GM21737 (cell line): ENCODE data around the gene PLEKHM3.
"Not testable (repeated sequence)": the region's sequence is repeated elsewhere in the genome, so short reads cannot be mapped to it uniquely, and the experiment has no call there.

Experiments used
- ATAC-seq: cut with Tn5 transposase; IDR thresholded peaks from one replicate; pipeline ENCODE4 v1.9.1; 2021; ENCODE audit warnings: mild to moderate bottlenecking, moderate library complexity; ENCODE audit not compliant: unreplicated experiment

The PLEKHM3 gene

DNA sequence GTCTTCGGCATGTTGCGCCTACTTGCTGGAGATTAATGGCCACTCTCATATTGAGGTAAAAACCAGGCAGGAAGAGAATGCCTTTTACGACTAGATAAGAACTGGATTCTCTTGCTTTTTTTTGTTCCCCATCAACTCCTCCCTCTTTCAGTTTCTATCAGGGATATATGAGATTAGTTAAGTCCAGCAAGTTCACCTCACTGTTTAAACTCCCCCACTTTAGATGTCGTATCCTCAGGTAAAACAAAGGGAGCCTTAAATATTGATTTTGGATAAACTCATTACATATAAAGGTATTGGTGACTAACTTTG lies 98.4 kb downstream of the PLEKHM3 start:
- no peak for ATAC-seq

DNA sequence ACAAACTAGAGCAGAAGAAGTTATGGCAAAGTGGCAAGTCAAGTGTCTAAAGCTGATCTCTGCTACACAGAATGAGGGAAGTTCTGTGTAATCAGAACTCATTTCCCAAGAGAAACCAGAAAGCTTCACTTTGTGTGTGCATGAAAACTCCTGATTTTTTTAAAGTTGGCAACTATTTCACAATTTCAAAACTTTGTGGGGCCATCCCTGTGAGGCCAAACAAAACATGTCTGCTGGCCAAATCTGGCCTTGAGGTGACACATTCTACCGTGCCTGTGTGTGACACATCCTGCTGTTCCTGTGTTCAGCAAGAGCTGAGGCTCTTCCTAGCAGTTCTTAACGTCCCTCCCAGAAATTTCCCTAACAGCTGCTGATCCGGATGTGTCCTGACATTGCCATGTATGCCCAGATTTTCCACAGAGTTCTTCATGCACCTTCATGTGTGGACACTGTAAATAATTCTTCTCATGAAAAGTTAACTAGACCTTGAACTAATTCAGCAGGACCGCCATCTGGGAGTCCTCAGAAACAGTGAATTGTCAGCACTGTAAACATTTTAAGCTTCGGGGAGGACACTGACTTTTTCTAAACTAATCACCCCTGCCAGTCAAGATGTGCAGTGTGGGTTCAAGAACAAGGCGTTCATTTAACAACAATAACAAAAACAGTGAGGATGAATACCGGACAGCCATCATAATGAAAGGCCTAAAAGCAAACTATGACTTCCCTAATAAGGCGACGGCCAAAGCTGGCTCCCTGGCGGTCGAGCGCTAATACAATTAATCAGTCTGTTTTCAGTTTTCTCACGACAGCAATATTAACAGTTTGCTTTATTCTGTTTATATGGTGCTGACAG lies 99.0 kb downstream of the PLEKHM3 start:
- ATAC-seq: no peak

DNA sequence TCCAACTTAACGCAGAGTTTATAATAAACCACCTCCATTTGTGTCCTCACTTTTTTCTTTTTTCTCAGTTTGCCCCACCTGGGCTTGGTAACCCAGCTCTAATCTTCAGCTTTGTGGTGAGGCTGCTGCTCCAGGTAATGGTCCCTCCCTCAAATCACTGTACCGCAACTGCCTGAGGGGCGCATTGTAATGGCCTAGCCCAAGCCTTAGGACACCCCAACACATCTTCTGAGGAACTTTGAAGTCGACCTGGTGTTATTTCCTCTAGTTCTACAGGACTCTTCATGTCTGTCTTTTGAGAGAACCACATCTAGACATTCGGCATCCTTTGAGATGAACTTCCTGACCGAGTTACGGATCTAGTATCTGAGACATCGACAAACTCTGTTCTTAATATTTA lies 99.7 kb downstream of the PLEKHM3 start:
- ATAC-seq: no peak

DNA sequence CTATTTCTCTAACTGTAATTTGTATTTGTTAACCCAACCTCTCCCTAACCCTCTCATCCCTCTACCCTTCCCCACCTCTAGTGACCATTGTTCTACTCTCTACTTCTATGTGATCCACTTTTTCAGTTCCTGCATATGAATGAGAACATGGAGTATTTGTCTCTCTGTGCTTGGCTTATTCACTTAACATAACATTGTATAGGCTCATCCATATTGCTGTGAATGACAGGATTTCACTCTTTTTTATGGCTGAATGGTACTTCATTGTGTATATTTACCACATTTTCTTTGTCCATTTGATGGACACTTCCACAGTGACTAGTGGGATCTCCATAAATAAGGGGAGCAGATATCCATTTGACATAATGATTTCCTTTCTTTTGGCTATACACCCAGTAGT lies 103.7 kb downstream of the PLEKHM3 start:
- no peak for ATAC-seq

DNA sequence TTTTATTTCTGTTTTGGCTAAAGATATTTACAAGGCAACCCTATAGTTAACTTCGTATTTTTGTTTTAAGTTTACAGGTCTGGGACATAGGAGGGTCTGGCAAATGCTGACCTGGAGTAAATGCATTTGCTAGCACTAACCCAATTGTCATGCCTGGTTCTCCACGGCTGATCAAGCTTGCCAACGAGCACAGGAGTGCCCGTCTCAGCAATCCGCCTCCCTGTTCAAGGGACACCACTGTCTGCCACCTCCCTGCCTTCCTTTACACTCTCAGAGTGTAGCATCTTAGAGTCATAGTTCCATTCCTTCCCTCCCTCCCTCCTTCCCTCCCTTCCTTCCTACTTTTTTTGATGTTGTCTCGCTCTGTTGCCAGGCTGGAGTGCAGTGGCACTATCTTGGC lies 104.6 kb downstream of the PLEKHM3 start:
- no peak for ATAC-seq

DNA sequence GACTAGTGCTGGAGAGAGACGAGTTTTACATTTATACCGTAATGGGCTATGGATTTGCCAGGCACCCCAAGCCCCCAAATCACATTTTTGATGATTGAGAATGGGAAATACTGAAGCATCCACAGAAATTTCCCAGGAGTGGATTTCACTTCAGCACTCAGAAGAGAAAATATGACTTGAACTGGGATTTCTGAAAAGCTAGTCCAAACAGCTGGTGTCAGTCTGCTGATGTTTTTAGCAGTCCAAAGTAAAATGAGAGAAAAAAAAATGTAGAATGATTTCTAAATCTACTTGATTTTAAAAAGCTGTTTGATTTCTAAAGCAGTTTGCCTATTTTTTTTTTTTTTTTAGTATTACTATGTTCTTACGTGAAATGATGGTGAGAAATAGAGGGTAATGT lies 105.0 kb downstream of the PLEKHM3 start:
- ATAC-seq: no peak

DNA sequence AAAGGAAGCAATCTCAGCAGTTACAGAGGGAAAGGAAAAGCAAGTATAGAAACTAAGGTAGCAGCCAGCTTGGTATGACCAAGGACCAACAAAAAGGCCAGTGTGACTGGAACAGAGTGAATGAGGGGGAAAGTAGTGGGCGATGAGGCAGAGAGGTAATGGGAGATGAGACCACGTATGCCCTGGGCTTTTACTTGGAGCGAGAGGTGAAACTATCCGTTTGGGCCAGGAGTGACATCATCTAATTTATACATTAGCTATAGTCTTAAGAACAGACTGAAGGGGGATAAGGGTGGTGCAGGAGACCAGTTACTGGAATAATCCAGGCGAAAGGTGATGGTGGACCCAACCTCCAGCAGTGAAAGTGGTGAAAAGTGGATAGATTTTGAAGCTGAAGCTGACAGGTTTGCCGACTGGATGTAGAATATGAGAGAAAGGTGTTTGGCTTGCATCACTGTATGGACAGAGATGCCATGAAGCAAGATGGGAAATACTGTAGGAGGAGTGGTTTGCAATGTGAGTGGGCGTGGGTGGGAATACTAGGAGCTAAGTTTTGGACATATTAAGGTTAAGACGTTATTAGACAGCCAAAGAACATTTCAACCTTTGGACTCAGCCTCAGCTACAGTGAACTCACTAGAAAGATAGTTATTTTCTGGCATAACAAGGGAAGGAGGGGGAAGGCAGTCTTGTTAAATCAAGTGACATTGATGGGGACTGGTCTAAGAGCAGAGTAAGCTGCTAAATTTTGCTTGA lies 106.0 kb downstream of the PLEKHM3 start:
- ATAC-seq: no peak

DNA sequence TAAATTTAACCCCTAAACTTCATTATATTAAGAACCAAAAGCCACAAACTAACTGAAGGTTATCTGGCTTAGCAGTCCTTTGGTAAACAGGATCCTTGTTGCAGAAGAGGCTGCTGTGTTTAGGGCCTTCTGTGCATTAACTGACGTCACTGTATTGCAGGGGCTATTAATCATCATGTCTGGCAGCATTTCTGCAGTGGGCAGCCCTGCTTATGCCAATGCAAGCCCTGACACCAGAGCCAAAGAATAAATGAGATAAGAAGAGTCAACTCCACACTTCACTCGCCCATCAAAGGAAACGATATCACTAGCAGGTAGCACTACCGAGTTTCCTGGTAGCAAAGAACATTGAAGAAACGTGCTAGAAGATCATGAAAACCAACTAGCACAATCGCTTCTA lies 110.6 kb downstream of the PLEKHM3 start:
- ATAC-seq: no peak

DNA sequence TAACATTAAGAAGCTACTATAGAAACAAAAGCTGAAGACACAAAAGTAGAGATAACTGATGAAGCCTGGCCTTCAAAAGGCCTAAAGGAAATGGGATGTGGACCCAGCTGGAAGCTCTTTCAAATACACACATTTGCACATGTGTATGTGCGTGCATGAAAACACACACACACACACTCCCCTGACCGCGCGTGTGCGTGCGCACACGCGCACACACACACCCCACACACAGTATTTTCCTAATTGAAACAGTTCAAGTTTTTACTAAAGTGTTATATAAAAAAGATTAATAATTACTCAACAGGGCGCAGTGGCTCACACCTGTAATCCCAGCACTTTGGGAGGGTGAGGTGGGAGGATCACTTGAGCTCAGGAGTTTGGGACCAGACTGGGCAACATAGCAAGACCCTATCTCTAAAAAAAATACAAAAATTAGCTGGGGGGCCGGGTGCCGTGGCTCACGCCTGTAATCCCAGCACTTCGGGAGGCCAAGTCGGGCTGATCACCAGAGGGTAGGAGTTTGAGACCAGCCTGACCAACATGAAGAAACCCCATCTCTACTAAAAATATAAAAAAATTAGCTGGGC lies 111.5 kb downstream of the PLEKHM3 start:
- no peak for ATAC-seq

DNA sequence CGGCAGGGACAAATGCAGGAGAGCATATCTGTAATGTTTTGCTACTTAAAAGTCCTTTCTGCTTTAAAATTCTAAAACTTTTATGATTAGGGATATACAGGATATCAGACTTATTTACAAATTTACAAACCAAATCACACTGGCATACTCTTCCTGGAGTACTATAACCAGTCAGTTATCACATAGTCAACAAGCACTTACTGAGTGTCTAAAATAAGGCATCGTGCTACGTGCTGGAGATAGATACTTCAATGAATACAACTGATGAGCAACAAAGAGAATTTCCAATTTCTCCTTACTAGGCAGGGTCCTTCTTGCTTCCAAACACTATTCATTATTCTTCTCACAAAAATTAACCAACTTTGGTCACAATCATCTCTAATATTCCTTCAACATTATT lies 113.5 kb downstream of the PLEKHM3 start:
- ATAC-seq: no peak

DNA sequence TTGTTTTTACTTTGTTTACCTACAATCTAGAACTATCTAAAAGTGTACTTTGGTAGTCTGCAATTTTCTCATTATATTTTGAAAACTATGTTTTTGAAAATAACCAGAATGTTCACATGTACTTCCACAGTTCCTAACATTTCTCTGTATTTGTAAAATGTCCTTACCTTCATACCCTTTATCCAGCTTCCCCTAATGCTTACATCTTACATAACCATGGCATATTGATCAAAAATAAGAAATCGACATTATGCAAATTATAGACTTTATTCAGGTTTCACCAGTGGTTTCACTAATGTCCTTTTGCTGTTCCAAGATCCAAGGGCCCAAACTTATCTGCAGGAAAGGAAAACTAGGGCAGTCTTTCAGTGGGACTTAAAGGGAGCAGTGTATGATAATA lies 114.1 kb downstream of the PLEKHM3 start:
- ATAC-seq: no peak

DNA sequence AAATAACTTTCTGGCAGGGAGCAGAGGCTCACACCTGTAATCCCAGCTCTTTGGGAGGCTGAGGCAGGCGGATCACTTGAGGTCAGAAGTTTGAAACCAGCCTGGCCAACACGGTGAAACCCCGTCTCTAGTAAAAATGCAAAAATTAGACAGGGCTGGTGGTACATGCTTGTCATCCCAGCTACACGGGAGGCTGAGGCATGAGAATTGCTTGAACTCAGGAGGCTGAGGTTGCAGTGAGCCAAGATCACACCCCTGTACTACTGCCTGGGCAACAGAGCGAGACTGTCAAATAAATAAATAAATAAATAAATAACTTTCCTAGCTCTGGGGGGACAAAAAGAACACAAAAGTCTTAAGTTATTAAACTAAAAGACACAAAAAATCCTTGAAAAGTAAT lies 118.8 kb downstream of the PLEKHM3 start:
- not testable (repeated sequence) for ATAC-seq

DNA sequence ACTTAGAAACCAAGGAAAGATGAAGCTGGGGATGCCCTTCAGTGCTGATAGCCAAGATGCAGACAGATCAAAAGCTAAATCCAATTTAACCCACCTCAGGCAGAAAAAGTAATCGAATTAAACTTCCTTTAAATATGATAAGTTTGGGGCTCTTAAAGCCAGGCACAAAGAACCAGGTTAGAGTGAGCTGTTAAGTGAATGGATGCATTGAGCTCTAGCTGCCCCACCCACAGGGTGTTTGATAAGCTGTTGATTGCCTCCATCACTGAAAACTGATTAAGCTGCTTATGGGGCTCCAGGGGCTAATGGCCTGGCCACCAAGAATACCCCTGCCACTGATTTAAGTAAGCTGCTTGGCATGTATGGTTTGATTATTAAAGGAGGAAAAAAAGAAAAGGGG lies 119.8 kb downstream of the PLEKHM3 start:
- no peak for ATAC-seq

DNA sequence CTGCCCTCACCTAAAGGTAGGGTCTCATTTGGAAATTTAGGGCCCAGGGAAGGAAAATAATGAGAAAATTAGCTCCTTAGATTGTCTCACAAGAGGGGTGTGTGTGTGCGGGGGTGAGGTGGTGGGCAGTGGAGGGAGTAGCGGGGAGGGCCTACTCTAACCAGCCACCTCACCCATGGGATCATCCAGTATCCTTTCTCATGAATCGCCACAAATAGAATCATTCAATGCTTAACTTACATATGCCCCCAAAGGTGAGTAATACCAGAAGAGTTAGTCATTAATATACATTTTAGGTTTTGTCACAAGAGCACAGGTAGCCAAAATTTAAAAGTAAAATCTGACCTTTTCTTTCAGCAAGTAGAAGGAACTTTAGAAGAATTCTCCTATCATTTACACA lies 122.1 kb downstream of the PLEKHM3 start:
- ATAC-seq: no peak

DNA sequence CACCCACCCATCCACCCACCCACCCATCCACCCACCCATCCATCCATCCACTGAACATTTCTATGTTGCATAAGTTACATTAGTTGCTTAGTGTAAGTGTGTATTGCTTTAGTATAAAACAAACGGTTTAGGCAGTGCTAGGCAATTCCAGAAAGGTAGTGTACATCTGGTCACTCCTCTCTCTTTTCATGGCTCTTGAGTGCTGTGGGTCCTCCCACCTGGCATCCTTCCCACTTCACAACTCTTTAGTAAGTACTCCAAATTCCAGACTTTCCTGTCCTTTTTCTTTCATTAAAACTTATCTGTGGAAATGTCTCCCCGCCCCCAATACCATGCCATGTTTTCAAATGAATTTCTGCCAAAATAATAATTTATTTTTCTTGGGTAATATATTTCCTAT lies 122.5 kb downstream of the PLEKHM3 start:
- no peak for ATAC-seq

DNA sequence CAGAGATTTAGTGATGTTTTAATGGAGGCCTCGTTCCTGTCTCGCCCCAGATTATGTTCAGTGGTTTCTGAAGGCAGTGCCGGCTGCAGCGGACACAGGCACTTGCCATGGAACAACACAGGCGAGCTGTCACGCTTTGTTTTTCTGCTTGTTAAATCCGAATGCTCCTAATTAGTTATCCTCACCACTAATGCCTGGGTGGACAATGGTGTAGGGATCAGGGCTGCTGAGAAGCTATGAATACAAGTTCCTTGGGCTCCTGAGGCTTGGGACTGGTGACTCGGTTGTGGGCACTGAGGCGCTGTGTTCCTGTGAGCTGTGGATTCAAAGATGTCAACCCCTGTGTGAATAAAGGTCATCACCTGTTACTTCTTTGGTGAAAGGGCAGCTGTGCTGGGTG lies 123.5 kb downstream of the PLEKHM3 start:
- no peak for ATAC-seq

DNA sequence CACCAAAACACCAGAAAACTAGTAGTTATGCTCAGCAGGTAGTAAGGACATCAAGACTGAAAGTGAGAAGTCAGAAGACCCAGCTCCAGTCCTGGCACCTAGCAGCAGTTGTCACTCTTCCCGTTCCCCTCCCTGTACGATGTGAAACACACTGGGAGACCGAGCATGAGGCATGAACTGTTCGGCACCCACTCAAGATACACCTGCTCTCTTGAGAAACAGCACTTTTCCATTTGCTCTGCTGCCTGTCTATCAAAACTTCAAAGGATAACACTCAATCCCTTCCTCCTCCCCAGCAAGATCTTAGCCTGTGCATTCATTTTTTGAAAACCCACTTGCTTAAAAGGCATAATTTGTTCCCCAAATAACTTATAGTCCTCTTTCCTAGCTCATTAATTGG lies 123.9 kb downstream of the PLEKHM3 start:
- no peak for ATAC-seq

DNA sequence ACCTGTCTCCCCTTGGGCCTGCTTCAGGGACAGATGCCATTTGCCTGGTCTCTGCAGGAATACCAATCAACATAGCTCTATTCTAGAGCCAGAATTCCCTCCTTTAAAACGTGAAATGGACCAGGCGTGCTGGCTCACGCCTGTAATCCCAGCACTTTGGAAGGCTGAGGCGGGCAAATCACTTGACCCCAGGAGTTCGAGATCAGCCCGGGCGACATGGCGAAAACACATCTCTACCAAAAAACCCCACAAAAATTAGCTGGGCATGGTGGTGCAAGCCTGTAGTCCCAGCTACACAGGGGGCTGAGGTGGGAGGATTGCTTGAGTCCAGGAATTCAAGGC lies 127.0 kb downstream of the PLEKHM3 start:
- no peak for ATAC-seq

DNA sequence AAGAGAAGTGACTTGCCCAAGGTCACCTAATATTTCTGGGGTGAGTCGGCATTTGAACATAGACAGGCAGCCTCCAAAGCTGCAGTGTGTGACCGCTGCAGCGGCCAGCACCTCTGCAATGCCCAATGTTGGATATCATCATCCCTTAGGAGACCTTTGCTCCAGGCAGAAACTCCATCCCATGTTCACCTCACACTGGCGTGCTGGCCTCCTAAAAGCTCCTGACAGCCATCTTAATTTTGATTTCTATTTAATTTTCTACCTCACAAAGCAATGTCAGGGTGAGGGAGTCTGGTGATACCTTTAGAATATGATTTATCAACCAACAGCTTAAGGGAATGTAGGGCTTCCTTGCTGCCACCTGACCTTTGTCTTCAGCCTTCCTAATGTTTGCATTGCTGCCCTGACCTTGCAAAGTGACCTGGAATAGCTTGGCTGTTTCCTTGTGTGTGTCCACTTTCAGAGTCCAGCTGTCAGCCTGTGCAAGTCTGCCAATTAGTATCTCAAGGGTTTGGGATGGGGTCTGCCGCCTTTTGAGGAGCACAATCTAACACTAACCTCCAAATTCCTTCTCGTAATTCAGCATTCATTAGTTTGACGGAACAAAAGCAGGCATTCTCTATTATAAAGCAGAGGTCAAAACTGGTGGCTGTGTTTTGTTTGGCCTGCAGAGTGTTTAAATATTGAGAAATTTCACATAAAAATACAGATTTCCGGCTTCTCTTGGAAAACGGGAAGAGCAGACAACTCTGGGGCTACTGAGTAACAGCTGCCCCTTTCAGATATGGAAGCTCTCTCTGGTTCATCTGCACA lies 127.6 kb downstream of the PLEKHM3 start:
- no peak for ATAC-seq

DNA sequence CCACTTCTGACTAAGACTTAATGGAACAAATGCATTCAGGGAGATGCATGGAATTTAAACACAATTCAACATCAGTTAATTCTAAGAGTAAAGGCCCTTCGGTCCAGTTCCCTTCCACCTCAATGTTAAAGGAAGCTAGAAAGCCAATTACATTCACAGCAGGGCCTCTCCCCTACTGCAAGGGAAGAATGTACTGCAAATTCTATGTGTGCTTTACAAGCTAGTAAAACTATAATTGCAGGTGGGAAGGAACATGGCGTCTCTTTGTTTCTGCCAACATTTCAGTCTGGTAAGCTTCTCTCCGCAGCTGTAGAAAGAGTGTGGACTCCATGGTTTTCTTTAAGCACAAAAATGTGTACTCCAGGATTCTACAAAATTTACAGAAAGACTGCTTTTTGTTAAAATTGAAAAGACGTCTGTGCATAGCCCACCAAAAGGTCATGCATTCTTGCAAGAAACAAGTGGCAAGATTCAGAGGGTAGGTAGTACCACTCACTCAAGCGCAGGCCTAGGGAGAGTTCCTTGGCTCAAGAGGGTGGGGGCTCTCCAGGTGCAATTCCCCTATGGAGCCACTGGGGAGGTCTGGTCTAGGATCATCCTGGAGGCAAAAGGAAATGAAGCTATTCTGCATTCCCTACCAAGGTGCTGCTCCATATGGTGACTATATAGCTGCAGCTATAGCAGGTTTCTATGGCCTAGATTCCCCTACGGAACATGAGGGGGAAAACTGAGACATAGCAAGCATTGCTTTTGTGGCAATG lies 128.6 kb downstream of the PLEKHM3 start:
- no peak for ATAC-seq
